H9 (cell line): ENCODE results near the gene RAB35. TPM values are rescaled to one million over a fixed set of nuclear protein-coding genes. Genes with fewer than 3 reads are reported as not detected.

ENCODE experiments used
- DNase-seq: peaks from one replicate; pipeline ENCODE4 v3.0.0-alpha.2; 2017
- H2AFZ ChIP-seq: one replicate; pipeline ENCODE4 v1.6.1; 2013; ENCODE audit warnings: mild to moderate bottlenecking, low read length, control low read depth, moderate library complexity
- H2AK5ac ChIP-seq: 2 replicates; pipeline ENCODE4 v1.6.1; 2013; ENCODE audit warnings: low read length, control low read depth, mixed read lengths; ENCODE audit not compliant: insufficient read length
- H2BK120ac ChIP-seq: one replicate; pipeline ENCODE4 v1.6.1; 2013; ENCODE audit warnings: low read depth, mild to moderate bottlenecking, low read length, control low read depth, inconsistent platforms; ENCODE audit not compliant: poor library complexity, severe bottlenecking
- H2BK12ac ChIP-seq: 2 replicates; pipeline ENCODE4 v1.6.1; 2013; ENCODE audit warnings: low read length, control low read depth, mixed read lengths, low read depth; ENCODE audit not compliant: insufficient read length
- H2BK15ac ChIP-seq: 2 replicates; pipeline ENCODE4 v1.6.1; 2013; ENCODE audit warnings: low read depth, low read length, control low read depth
- H2BK20ac ChIP-seq: one replicate; pipeline ENCODE4 v1.6.1; 2013; ENCODE audit warnings: low read depth, mild to moderate bottlenecking, low read length, control low read depth, inconsistent platforms; ENCODE audit not compliant: poor library complexity, severe bottlenecking
- H2BK5ac ChIP-seq: 2 replicates; pipeline ENCODE4 v1.6.1; 2013; ENCODE audit warnings: low read length, control low read depth, mixed read lengths; ENCODE audit not compliant: insufficient read length
- H3K14ac ChIP-seq: 2 replicates; pipeline ENCODE4 v1.6.1; 2013; ENCODE audit warnings: low read length, control low read depth; ENCODE audit not compliant: insufficient read depth
- H3K18ac ChIP-seq: 2 replicates; pipeline ENCODE4 v1.6.1; 2013; ENCODE audit warnings: low read depth, mild to moderate bottlenecking, mixed read lengths, low read length, control low read depth; ENCODE audit not compliant: insufficient read length
- H3K23ac ChIP-seq: 2 replicates; pipeline ENCODE4 v1.6.1; 2013; ENCODE audit warnings: low read length, control low read depth, mixed read lengths, low read depth; ENCODE audit not compliant: insufficient read length
- H3K23me2 ChIP-seq: 2 replicates; pipeline ENCODE4 v1.6.1; 2013; ENCODE audit warnings: low read depth, mild to moderate bottlenecking, mixed read lengths, low read length, control low read depth; ENCODE audit not compliant: insufficient read length, poor library complexity, severe bottlenecking
- H3K27ac ChIP-seq: 2 replicates; pipeline ENCODE4 v1.5.1; 2013; ENCODE audit warnings: low read length, control low read depth, mixed read lengths, low read depth; ENCODE audit not compliant: insufficient read length
- H3K27me3 ChIP-seq: 2 replicates; pipeline ENCODE4 v1.6.1; 2013; ENCODE audit warnings: low read length, control low read depth, inconsistent platforms; ENCODE audit not compliant: insufficient read depth
- H3K4ac ChIP-seq: 2 replicates; pipeline ENCODE4 v1.6.1; 2013; ENCODE audit warnings: low read depth, mild to moderate bottlenecking, control low read depth, inconsistent platforms, low read length, moderate library complexity
- H3K4me1 ChIP-seq: 2 replicates; pipeline ENCODE4 v1.6.1; 2013; ENCODE audit warnings: low read length, control low read depth, inconsistent platforms; ENCODE audit not compliant: insufficient read depth
- H3K4me2 ChIP-seq: 2 replicates; pipeline ENCODE4 v1.6.1; 2013; ENCODE audit warnings: low read length, control low read depth, mixed read lengths; ENCODE audit not compliant: insufficient read length, insufficient read depth
- H3K56ac ChIP-seq: 2 replicates; pipeline ENCODE4 v1.6.1; 2013; ENCODE audit warnings: low read depth, mild to moderate bottlenecking, mixed read lengths, low read length, control low read depth; ENCODE audit not compliant: insufficient read length
- H3K79me1 ChIP-seq: 2 replicates; pipeline ENCODE4 v1.6.1; 2013; ENCODE audit warnings: low read depth, mild to moderate bottlenecking, moderate library complexity, low read length, control low read depth, inconsistent platforms; ENCODE audit not compliant: insufficient read depth, poor library complexity, severe bottlenecking
- H3K79me2 ChIP-seq: 2 replicates; pipeline ENCODE4 v1.6.1; 2013; ENCODE audit warnings: low read length, control low read depth, inconsistent platforms; ENCODE audit not compliant: insufficient read depth
- H3K9ac ChIP-seq: 2 replicates; pipeline ENCODE4 v1.6.1; 2013; ENCODE audit warnings: low read length, control low read depth, mixed read lengths; ENCODE audit not compliant: insufficient read length; ENCODE audit errors: extremely low read depth
- H3K9me3 ChIP-seq: one replicate; pipeline ENCODE4 v1.6.1; 2013; ENCODE audit warnings: low read depth, low read length, inconsistent platforms; ENCODE audit not compliant: control insufficient read depth
- H3T11ph ChIP-seq: one replicate; pipeline ENCODE4 v1.6.1; 2013; ENCODE audit warnings: mild to moderate bottlenecking, low read length, control low read depth, inconsistent platforms
- H4K20me1 ChIP-seq: one replicate; pipeline ENCODE4 v1.6.1; 2013; ENCODE audit not compliant: control insufficient read depth, insufficient read length, insufficient read depth
- H4K5ac ChIP-seq: 2 replicates; pipeline ENCODE4 v1.6.1; 2013; ENCODE audit warnings: low read depth, mild to moderate bottlenecking, mixed read lengths, low read length, control low read depth; ENCODE audit not compliant: insufficient read length
- H4K8ac ChIP-seq: replicated peaks from 2 replicates; pipeline ENCODE4 v1.6.1; 2013; ENCODE audit warnings: low read length, control low read depth, mixed read lengths, low read depth; ENCODE audit not compliant: insufficient read length
- H4K91ac ChIP-seq: 2 replicates; pipeline ENCODE4 v1.6.1; 2013; ENCODE audit warnings: low read depth, mild to moderate bottlenecking, moderate library complexity, mixed read lengths, low read length, control low read depth; ENCODE audit not compliant: insufficient read length
- H3K27ac Mint-ChIP-seq, 3 experiments: 2 replicates in 2 of 3; 3 replicates in 1 of 3; pipeline ENCODE4 v1.8.0; 2020 to 2021; ENCODE audit warnings: mixed read lengths in 3 of 3, mild to moderate bottlenecking in 1 of 3, moderate library complexity in 1 of 3
- H3K27me3 Mint-ChIP-seq: 2 replicates; pipeline ENCODE4 v1.8.0; 2021; ENCODE audit warnings: low read depth, mild to moderate bottlenecking, moderate library complexity, mixed read lengths
- H3K36me3 Mint-ChIP-seq, 3 experiments: 2 replicates in 2 of 3; 3 replicates in 1 of 3; pipeline ENCODE4 v1.8.0; 2020 to 2021; ENCODE audit warnings: low read depth in 3 of 3, mixed read lengths in 3 of 3; ENCODE audit not compliant: insufficient read depth in 1 of 3
- H3K4me1 Mint-ChIP-seq, 2 experiments: 2 replicates each; pipeline ENCODE4 v1.8.0; 2020; ENCODE audit warnings: mixed read lengths in 2 of 2
- H3K4me3 Mint-ChIP-seq, 2 experiments: 2 replicates in 1 of 2; 3 replicates in 1 of 2; pipeline ENCODE4 v1.8.0; 2020 to 2021; ENCODE audit warnings: mild to moderate bottlenecking in 2 of 2, mixed read lengths in 2 of 2, moderate library complexity in 1 of 2
- H3K9me3 Mint-ChIP-seq, 2 experiments: 2 replicates in 1 of 2; 3 replicates in 1 of 2; pipeline ENCODE4 v1.8.0; 2020; ENCODE audit warnings: mild to moderate bottlenecking in 2 of 2, mixed read lengths in 2 of 2, moderate library complexity in 1 of 2
- WGBS: extraction: QIAGEN DNeasy Blood & Tissue Kit; methylation state at CpG from one replicate; pipeline ENCODE4 v1.1.7; 2013; ENCODE audit warnings: missing lambda C conversion rate, low lambda C conversion rate, mixed read lengths; ENCODE audit not compliant: insufficient read length; ENCODE audit errors: extremely low coverage; 5-methylcytosine and 5-hydroxymethylcytosine counted together
- long read RNA-seq: library from polyadenylated mRNA; unstranded; transcript quantifications from one replicate; pipeline ENCODE4 v2.0.0, GENCODE V29; 2020
- total RNA-seq: library from RNA; stranded (reverse); gene quantifications from 2 replicates; pipeline ENCODE4 v1.2.1, GENCODE V29; 2021
- TF ChIP-seq, protein P1 (sequence below): fragments of 200-600 bp; sonication (generic); conservative IDR thresholded peaks from 3 replicates; pipeline ENCODE4 v1.8.0; 2021; ENCODE audit warnings: antibody characterized with exemption, mild to moderate bottlenecking

RAB35 gene
- 60.0 and 60.6 TPM in 2 replicates for total RNA-seq
- long read RNA-seq, transcript RAB35-201 (6 exons, 2,945 nt) = major isoform, 163 of 183 reads
- long read RNA-seq, partial matches to known transcripts = 1 of 183 reads
- long read RNA-seq, other reads (novel, unspliced or antisense) = 13 of 183 reads

DNA sequence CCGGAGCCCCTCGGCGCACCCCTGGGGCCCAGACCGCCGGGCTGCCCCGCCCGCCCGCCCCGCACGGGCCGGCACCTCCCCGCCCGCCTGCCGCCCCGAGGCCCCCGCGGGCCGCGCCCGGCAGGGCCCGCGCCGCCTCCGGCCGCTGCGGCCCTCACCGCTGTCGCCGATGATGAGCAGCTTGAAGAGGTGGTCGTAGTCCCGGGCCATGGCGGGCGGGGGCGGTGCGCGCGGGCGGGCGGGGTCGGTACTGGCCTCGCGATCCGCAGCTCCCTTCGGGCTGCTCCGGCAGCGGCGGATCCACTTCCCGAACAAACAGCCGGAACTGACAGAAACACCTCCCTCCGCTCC lies at the start of gene RAB35:
Gene RAB35, minus strand, starts transcription at position 313 of the 351 bp plus-strand sequence. Its CDS starts 103 bp downstream, at position 210.
- no peak within 1 kb of the TSS for H4K5ac ChIP-seq
- peaks cover 6% of the 10 kb centered on the region for H3K4me1 ChIP-seq
- H3K14ac ChIP-seq = peak within 1 kb of the TSS; percentile 85; the same call in 1 of the 2 replicates
- peaks cover 2% of the 10 kb centered on the region for H3K79me1 ChIP-seq
- H3K79me2 ChIP-seq = peaks cover 22% of the 10 kb centered on the region; the same call in 1 of the 2 replicates
- peak within 1 kb of the TSS; percentile 65 for H3K18ac ChIP-seq
- Mint-ChIP-seq H3K4me3 (peak within 1 kb of the TSS; percentile 89 to 96), H3K27me3 (no peaks in the 10 kb centered on the region; the same call in 1 of the 2 replicates), H3K27ac (peak within 1 kb of the TSS; percentile 75 to 97 (median 95)), H3K4me1 (peaks cover 29% of the 10 kb centered on the region in 2 experiments), H3K9me3 (no peaks in the 10 kb centered on the region; a peak in 1 of 5 replicates), H3K36me3 (peaks cover 10 to 34% (median 16%) of the 10 kb centered on the region in 3 experiments)
- no peak within 1 kb of the TSS for H2BK15ac ChIP-seq
- no peak within 1 kb of the TSS for H2BK20ac ChIP-seq
- H2BK12ac ChIP-seq = no peak within 1 kb of the TSS
- no peak for DNase-seq
- H3K4ac ChIP-seq = no peak within 1 kb of the TSS
- H3K27me3 ChIP-seq = no peaks in the 10 kb centered on the region
- no peak within 1 kb of the TSS for H3T11ph ChIP-seq
- peaks cover 10% of the 10 kb centered on the region for H3K23me2 ChIP-seq
- no peak within 1 kb of the TSS for H3K27ac ChIP-seq
- peaks cover 3% of the 10 kb centered on the region for H4K20me1 ChIP-seq
- H4K8ac ChIP-seq = no peak within 1 kb of the TSS
- no peak within 1 kb of the TSS for H2BK120ac ChIP-seq
- H2AFZ ChIP-seq = no peak within 1 kb of the TSS
- peak within 1 kb of the TSS; percentile 24 for H3K23ac ChIP-seq
- H3K9me3 ChIP-seq = no peaks in the 10 kb centered on the region
- H3K56ac ChIP-seq = peak within 1 kb of the TSS; percentile 80
- peak within 1 kb of the TSS; percentile 85 for H3K4me2 ChIP-seq
- no peak within 1 kb of the TSS for H2BK5ac ChIP-seq
- no peak within 1 kb of the TSS for H4K91ac ChIP-seq
- H3K9ac ChIP-seq = peak within 1 kb of the TSS; percentile 89
- no peak within 1 kb of the TSS for H2AK5ac ChIP-seq
- TF ChIP-seq, protein P1, sequence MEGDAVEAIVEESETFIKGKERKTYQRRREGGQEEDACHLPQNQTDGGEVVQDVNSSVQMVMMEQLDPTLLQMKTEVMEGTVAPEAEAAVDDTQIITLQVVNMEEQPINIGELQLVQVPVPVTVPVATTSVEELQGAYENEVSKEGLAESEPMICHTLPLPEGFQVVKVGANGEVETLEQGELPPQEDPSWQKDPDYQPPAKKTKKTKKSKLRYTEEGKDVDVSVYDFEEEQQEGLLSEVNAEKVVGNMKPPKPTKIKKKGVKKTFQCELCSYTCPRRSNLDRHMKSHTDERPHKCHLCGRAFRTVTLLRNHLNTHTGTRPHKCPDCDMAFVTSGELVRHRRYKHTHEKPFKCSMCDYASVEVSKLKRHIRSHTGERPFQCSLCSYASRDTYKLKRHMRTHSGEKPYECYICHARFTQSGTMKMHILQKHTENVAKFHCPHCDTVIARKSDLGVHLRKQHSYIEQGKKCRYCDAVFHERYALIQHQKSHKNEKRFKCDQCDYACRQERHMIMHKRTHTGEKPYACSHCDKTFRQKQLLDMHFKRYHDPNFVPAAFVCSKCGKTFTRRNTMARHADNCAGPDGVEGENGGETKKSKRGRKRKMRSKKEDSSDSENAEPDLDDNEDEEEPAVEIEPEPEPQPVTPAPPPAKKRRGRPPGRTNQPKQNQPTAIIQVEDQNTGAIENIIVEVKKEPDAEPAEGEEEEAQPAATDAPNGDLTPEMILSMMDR = no peak
- no CpG with 5 or more reads among the region's 50 CpGs for WGBS
